Heart left ventricle (tissue), 16 donors: ENCODE measurements around the gene KLF7. TPM values are rescaled to one million over a fixed set of nuclear protein-coding genes. Genes with fewer than 3 reads are reported as not detected.

Source experiments
- ATAC-seq, 4 donors: fragments of 200-7000 bp; cut with Tn5 transposase; one replicate each; pipeline ENCODE4 v1.9.1; 2020 to 2022; ENCODE audit warnings: moderate library complexity in 4 of 4, mild to moderate bottlenecking in 3 of 4, moderate number of reproducible peaks in 1 of 4
- DNase-seq, 5 donors: peaks; one replicate each; pipeline ENCODE4 v3.0.0-alpha.2; 2020
- H3K27ac ChIP-seq, 12 donors: fragments of 200-600 bp; sonication (generic) in 4 of 12; one replicate each; pipeline versions ENCODE4 v1.5.0 to v1.8.0; 2016 to 2022; ENCODE audit warnings: mild to moderate bottlenecking in 2 of 12
- H3K27me3 ChIP-seq, 9 donors: fragments of 200-600 bp; sonication (generic) in 2 of 9; one replicate each; pipeline versions ENCODE4 v1.5.1 to v1.8.0; 2016 to 2022; ENCODE audit warnings: mild to moderate bottlenecking in 3 of 9
- H3K36me3 ChIP-seq, 9 donors: fragments of 200-600 bp; sonication (generic) in 2 of 9; one replicate each; pipeline versions ENCODE4 v1.5.0 to v1.8.0; 2018 to 2022; ENCODE audit warnings: mild to moderate bottlenecking in 2 of 9
- H3K4me1 ChIP-seq, 12 donors: fragments of 200-600 bp; sonication (generic) in 4 of 12; one replicate each; pipeline versions ENCODE4 v1.5.0 to v1.8.0; 2016 to 2022; ENCODE audit warnings: mild to moderate bottlenecking in 3 of 12
- H3K4me3 ChIP-seq, 12 donors: fragments of 200-600 bp; sonication (generic) in 4 of 12; one replicate each; pipeline versions ENCODE4 v1.5.0 to v1.8.0; 2017 to 2022; ENCODE audit warnings: mild to moderate bottlenecking in 9 of 12, moderate library complexity in 4 of 12
- H3K9me3 ChIP-seq, 12 donors: fragments of 200-600 bp; sonication (generic) in 4 of 12; one replicate each; pipeline versions ENCODE4 v1.5.0 to v1.8.0; 2016 to 2022; ENCODE audit warnings: mild to moderate bottlenecking in 1 of 12
- CTCF ChIP-seq, 12 donors: fragments of 200-600 bp; sonication (generic) in 4 of 12; IDR thresholded peaks; one replicate each; pipeline versions ENCODE4 v1.5.0 to v1.8.0; 2018 to 2022; ENCODE audit warnings: antibody characterized with exemption in 12 of 12, mild to moderate bottlenecking in 5 of 12
- POLR2A ChIP-seq, 2 donors: fragments of 450-650 bp; IDR thresholded peaks; one replicate each; pipeline ENCODE4 v1.6.1; 2017; ENCODE audit warnings: antibody characterized with exemption in 2 of 2, mild to moderate bottlenecking in 2 of 2, moderate library complexity in 2 of 2
- WGBS, 4 donors: extraction: QIAGEN DNeasy Blood & Tissue Kit in 2 of 4; methylation state at CpG; one replicate each; pipeline versions ENCODE4 v1.1.5 to v1.1.7; 2013 to 2018; 5-methylcytosine and 5-hydroxymethylcytosine counted together
- intact Hi-C, 10 donors: fragments of 100-400 bp; cut with DNase I; formaldehyde crosslinking; loops; one replicate each; pipeline versions ENCODE4 v1.11.1 to v1.14.2; 2022
- polyA plus RNA-seq, 2 donors: library from polyadenylated mRNA; stranded (reverse); fragments of 200-250 nt; gene quantifications; one replicate each; pipeline ENCODE4 v1.2.3, GENCODE V29; 2013
- total RNA-seq, 9 donors: library from RNA; depleted of rRNA in 2 of 9; stranded (reverse); fragments of >200 nt in 2 of 9; fragmentation: NEBNext Ultra II Directional in 3 of 9; extraction: Animal tissue kit (Norgen Biotek cat#: 25700) in 3 of 9; gene quantifications; one replicate each; pipeline versions ENCODE4 v1.1.0 to v1.2.4, GENCODE V29; 2016 to 2023
- donor health status: ischemic (EF 13 %, LVEDD 7.1; RV severe dilation, severe dysfunction).
- donor health status: healthy with polysubstance abuse.
- donor health status: DM: no; HTN: yes; CAD: no.
- donor health status: DM: no; HTN: no; CAD: no.
- donor health status: ischemic (EF 25% LVEDD 6.9; RV normal size, moderate dysfunction).
- donor health status: ischemic (EF 25% LVEDD 5.7; RV mildly dilated, moderate dysfunction).
- donor health status: healthy.
- donor health status: DM: yes; HTN: yes; CAD: no.
- donor health status: ischemic (EF 35%, LVEDD 5.7; RV mildly dilated, moderate dysfunction).
- donor health status: nonischemic (EF 11% LVEDD 7.7; RV severe dilation, severe dysfunction).
- donor health status: DM: yes; HTN: yes; CAD: no.
- donor health status: PGD.
- donor health status: ischemic (EF 29% LVEDD 5.4; RV normal size, mild dysfunction).
- donor health status: nonischemic (EF 23%, LVEDD 6.1; RV moderate dilation, normal function).

KLF7 gene
- total and polyA plus RNA-seq, 11 donors, result 5.0 to 49.8 (median 26.2) TPM

- TF ChIP-seq POLR2A (IDR thresholded peaks at IDR 0.05) (no peak), CTCF (IDR thresholded peaks at IDR 0.05) (no peak)
- H3K4me1 ChIP-seq, result peaks cover 31 to 100% (median 99%) of the 10 kb centered on the region in 12 donors
- intact Hi-C loops, result no loop called here
Measured at GRCh38 chr2:207157731-207158130, 8.0 kb downstream of the KLF7 start.

GRCh38 chr2:207157162-207157481 is 8.6 kb downstream of the KLF7 start:
- peak in 1 of 4 donors; percentile 34 for ATAC-seq
- intact Hi-C loops, result no loop called here

More at GRCh38 chr2:207157731-207158130, 8.0 kb downstream of the KLF7 start:
- Histone ChIP-seq H3K9me3 (no peaks in the 10 kb centered on the region), H3K4me3 (no peak overlapping the region), H3K27ac (peak overlapping the region in 11 of 12 donors; percentile 26 to 86 (median 49)), H3K36me3 (no peaks in the 10 kb centered on the region), H3K27me3 (no peaks in the 10 kb centered on the region)
- WGBS, 4 donors, result 71 to 84% (median 81%) methylated on average over 3 of the region's 3 CpGs
- DNase-seq, result no peak
- no peak for ATAC-seq

GRCh38 chr2:207156451-207157161 is 9.1 kb downstream of the KLF7 start:
- no peak for TF ChIP-seq POLR2A (IDR thresholded peaks at IDR 0.05)
- no peak for TF ChIP-seq CTCF (IDR thresholded peaks at IDR 0.05)
- WGBS, 4 donors, result 68 to 78% (median 74%) methylated on average over 5 of the region's 5 CpGs
- Histone ChIP-seq H3K36me3 (no peaks in the 10 kb centered on the region), H3K27ac (peak overlapping the region in 8 of 12 donors; percentile 11 to 86 (median 36)), H3K9me3 (no peaks in the 10 kb centered on the region), H3K4me1 (peaks cover 31 to 100% (median 99%) of the 10 kb centered on the region in 12 donors), H3K4me3 (no peak overlapping the region), H3K27me3 (no peaks in the 10 kb centered on the region)
- intact Hi-C loops, result no loop called here
- ATAC-seq, result peak in 1 of 4 donors; percentile 8
- no peak for DNase-seq

More at GRCh38 chr2:207157162-207157481, 8.6 kb downstream of the KLF7 start:
- H3K36me3 ChIP-seq, result no peaks in the 10 kb centered on the region
- no peak for DNase-seq
- peak overlapping the region in 10 of 12 donors; percentile 20 to 86 (median 56) for H3K27ac ChIP-seq
- H3K4me3 ChIP-seq, result no peak overlapping the region
- H3K4me1 ChIP-seq, result peaks cover 35 to 100% (median 99%) of the 10 kb centered on the region in 12 donors
- TF ChIP-seq CTCF (IDR thresholded peaks at IDR 0.05) (no peak), POLR2A (IDR thresholded peaks at IDR 0.05) (no peak)
- no peaks in the 10 kb centered on the region for H3K27me3 ChIP-seq
- no peaks in the 10 kb centered on the region for H3K9me3 ChIP-seq
- WGBS, 4 donors, result 55 to 60% (median 58%) methylated on average over 1 of the region's 1 CpG

GRCh38 chr2:207155516-207156444 is 10.0 kb downstream of the KLF7 start:
- Histone ChIP-seq H3K4me3 (no peak overlapping the region), H3K9me3 (no peaks in the 10 kb centered on the region), H3K4me1 (peaks cover 23 to 100% (median 97%) of the 10 kb centered on the region in 12 donors), H3K27me3 (no peaks in the 10 kb centered on the region), H3K36me3 (no peaks in the 10 kb centered on the region), H3K27ac (peak overlapping the region in 7 of 12 donors; percentile 11 to 86 (median 34))
- intact Hi-C loops, result no loop called here
- TF ChIP-seq POLR2A (IDR thresholded peaks at IDR 0.05), result no peak
- no peak for TF ChIP-seq CTCF (IDR thresholded peaks at IDR 0.05)
- no peak for ATAC-seq
- 67 to 78% (median 72%) methylated on average over 11 of the region's 11 CpGs for WGBS, 4 donors
- DNase-seq, result no peak
